GM23338 (cell line): ENCODE measurements around the gene CACNB4.

ENCODE experiments used
- CTCF ChIP-seq, 2 experiments: fragments of 200-600 bp in 1 of 2; sonication (generic) in 1 of 2; conservative IDR thresholded peaks; 2 replicates each; pipeline versions ENCODE4 v1.5.1 to v1.6.1; 2016 to 2017; ENCODE audit warnings: antibody characterized with exemption in 2 of 2, low read depth in 2 of 2, mild to moderate bottlenecking in 2 of 2, moderate library complexity in 1 of 2
- EZH2phosphoT487 ChIP-seq: fragments of 200-600 bp; sonication (generic); IDR thresholded peaks from one replicate; pipeline ENCODE4 v1.8.1; 2018; ENCODE audit warnings: antibody characterized with exemption; ENCODE audit not compliant: unreplicated experiment

GRCh38 chr2:151878655-151879563 lies 219.9 kb downstream of the CACNB4 start:
- TF ChIP-seq EZH2phosphoT487: no peak
- TF ChIP-seq CTCF (conservative IDR thresholded peaks at IDR 0.05; ENCODE audit: low read depth in 2 of 2): no peak
